HepG2 (cell line): ENCODE data around the gene PRR36. TPM values are rescaled to one million over a fixed set of nuclear protein-coding genes. Genes with fewer than 3 reads are reported as not detected.

ENCODE experiments used
- ATAC-seq: fragments of 200-7000 bp; cut with Tn5 transposase; 3 replicates; pipeline ENCODE4 v1.9.1; 2020; ENCODE audit warnings: mild to moderate bottlenecking, moderate library complexity
- BruUV-seq: library from RNA; stranded (reverse); fragments of 400-500 nt; replicated peaks from 2 replicates; lab custom pipeline; 2021; lab: Mats Ljungman, UMichigan
- CTCF ChIA-PET: fragments of 300-600 bp; formaldehyde crosslinking; extraction: SDS; loops from one replicate; lab custom pipeline; 2021; ENCODE audit warnings: low total read pairs, inconsistent platforms, low intra/inter-chr PET ratio; lab: Yijun Ruan, JAX
- POLR2A ChIA-PET: fragments of 350-600 bp; sonication (Branson Sonifier 250); formaldehyde crosslinking; loops from one replicate; lab custom pipeline; 2020; ENCODE audit warnings: antibody characterized with exemption, inconsistent platforms; lab: Yijun Ruan, JAX
- DNase-seq: peaks from one replicate; pipeline ENCODE4 v3.0.0-alpha.2; 2015; ENCODE audit warnings: low spot score
- FAIRE-seq: peaks from 3 replicates; lab custom pipeline; 2011; peaks lifted over from hg19 to GRCh38; lab: Jason Lieb, UNC
- H2AFZ ChIP-seq: one replicate; pipeline ENCODE4 v1.6.1; 2011; ENCODE audit warnings: low read length, inconsistent platforms
- H3K27ac ChIP-seq: fragments of 300-600 bp; 3 replicates; pipeline ENCODE4 v1.8.0; 2011; ENCODE audit warnings: mixed run types, mild to moderate bottlenecking, mixed read lengths, low read length, inconsistent platforms; ENCODE audit not compliant: insufficient read depth; ENCODE audit errors: extremely low read length
- H3K27me3 ChIP-seq, 2 experiments: fragments of 200-600 bp in 1 of 2; 2 replicates in 1 of 2; 3 replicates in 1 of 2; pipeline versions ENCODE4 v1.6.0 to v1.8.0; 2011; ENCODE audit warnings: low read length in 2 of 2, mild to moderate bottlenecking in 2 of 2, moderate library complexity in 2 of 2, inconsistent platforms in 1 of 2; ENCODE audit not compliant: insufficient read depth in 2 of 2, control insufficient read depth in 1 of 2
- H3K36me3 ChIP-seq, 2 experiments: fragments of 200-600 bp in 1 of 2; replicated peaks in 1 of 2; 2 replicates in 1 of 2; 3 replicates in 1 of 2; pipeline versions ENCODE4 v1.5.1 to v1.8.0; 2011; ENCODE audit warnings: low read length in 2 of 2, inconsistent platforms in 1 of 2; ENCODE audit not compliant: insufficient read depth in 2 of 2, control insufficient read depth in 1 of 2
- H3K4me1 ChIP-seq: 2 replicates; pipeline ENCODE4 v1.5.1; 2012; ENCODE audit warnings: low read length, inconsistent platforms; ENCODE audit not compliant: insufficient read depth
- H3K4me2 ChIP-seq: 2 replicates; pipeline ENCODE4 v1.6.0; 2011; ENCODE audit warnings: low read depth, low read length, inconsistent platforms
- H3K4me3 ChIP-seq, 3 experiments: fragments of 200-600 bp in 1 of 3; sonication (generic), shearing (Covaris generic) in 1 of 3; replicated peaks in 1 of 3; 2 replicates each; pipeline ENCODE4 v1.5.1; 2011 to 2016; ENCODE audit warnings: low read length in 3 of 3, inconsistent platforms in 2 of 3, low read depth in 2 of 3, mild to moderate bottlenecking in 2 of 3, control low read depth in 1 of 3, mixed read lengths in 1 of 3; ENCODE audit not compliant: insufficient read depth in 1 of 3
- H3K79me2 ChIP-seq: one replicate; pipeline ENCODE4 v1.6.1; 2011; ENCODE audit warnings: low read length, inconsistent platforms; ENCODE audit not compliant: insufficient read depth
- H3K9ac ChIP-seq: 2 replicates; pipeline ENCODE4 v1.6.0; 2011; ENCODE audit warnings: mild to moderate bottlenecking, low read depth, low read length, inconsistent platforms; ENCODE audit not compliant: insufficient read depth
- H3K9me3 ChIP-seq: 2 replicates; pipeline ENCODE4 v1.5.1; 2012; ENCODE audit warnings: mild to moderate bottlenecking, low read length
- H4K20me1 ChIP-seq: 2 replicates; pipeline ENCODE4 v1.6.0; 2011; ENCODE audit warnings: inconsistent platforms, mild to moderate bottlenecking, low read length, moderate library complexity; ENCODE audit not compliant: insufficient read depth
- ARNTL ChIP-seq: sonication (generic); formaldehyde crosslinking; IDR thresholded peaks from 2 replicates; pipeline ENCODE4 v1.4.0; 2020; ENCODE audit warnings: mild to moderate bottlenecking, missing genetic modification reagents
- KAT7 ChIP-seq: IDR thresholded peaks from 2 replicates; pipeline ENCODE4 v1.6.1; 2018; ENCODE audit warnings: borderline replicate concordance, missing compliant biosample characterization
- RCOR2 ChIP-seq: IDR thresholded peaks from 2 replicates; pipeline ENCODE4 v1.6.1; 2016; ENCODE audit warnings: missing biosample characterization, missing genetic modification reagents
- SMAD9 ChIP-seq: sonication (generic); formaldehyde crosslinking; IDR thresholded peaks from 2 replicates; pipeline ENCODE4 v1.5.1; 2020; ENCODE audit warnings: mild to moderate bottlenecking, missing genetic modification reagents
- TOE1 ChIP-seq: sonication (generic); formaldehyde crosslinking; IDR thresholded peaks from 2 replicates; pipeline ENCODE4 v1.4.0; 2020; ENCODE audit warnings: mild to moderate bottlenecking, missing genetic modification reagents
- ZMAT3 ChIP-seq: sonication (generic); formaldehyde crosslinking; conservative IDR thresholded peaks from 2 replicates; pipeline ENCODE4 v1.7.0; 2021; ENCODE audit warnings: missing genetic modification reagents
- ZNF12 ChIP-seq: sonication (generic); formaldehyde crosslinking; IDR thresholded peaks from 2 replicates; pipeline ENCODE4 v1.5.0; 2020; ENCODE audit warnings: missing genetic modification reagents
- ZNF296 ChIP-seq: sonication (generic); formaldehyde crosslinking; conservative IDR thresholded peaks from 2 replicates; pipeline ENCODE4 v1.5.0; 2020; ENCODE audit warnings: mild to moderate bottlenecking, missing genetic modification reagents
- ZNF564 ChIP-seq: sonication (generic); formaldehyde crosslinking; IDR thresholded peaks from 2 replicates; pipeline ENCODE4 v1.8.1; 2023; ENCODE audit warnings: mild to moderate bottlenecking, missing genetic modification reagents
- whole genome bisulfite sequencing: methylation state at CpG from one replicate; pipeline ENCODE4 v1.1.6; 2017; ENCODE audit warnings: low lambda C conversion rate; 5-methylcytosine and 5-hydroxymethylcytosine counted together
- in situ Hi-C: cut with HindIII; loops from 2 replicates; pipeline ENCODE4 v1.10.0; 2017; ENCODE audit warnings: low pct_unique_long_range_greater_than_20kb; ENCODE audit not compliant: extremely low pct_ligation_motif_present
- intact Hi-C: fragments of 100-400 bp; cut with micrococcal nuclease; formaldehyde crosslinking; loops from one replicate; pipeline ENCODE4 v1.10.0; 2022; ENCODE audit not compliant: unreplicated experiment
- polyA plus RNA-seq, 8 experiments: library from polyadenylated mRNA; depleted of rRNA in 3 of 8; stranded (reverse) in 7 of 8; unstranded in 1 of 8; fragments of >200 nt; fragmentation: Illumina TruSeq in 4 of 8; extraction: Trizol in 4 of 8; gene quantifications; 2 replicates each; pipeline versions ENCODE4 v1.2.1 to v1.2.3, GENCODE V29; 2011 to 2016; ENCODE audit warnings: low read depth in 4 of 8, missing spikeins in 1 of 8, mixed read lengths in 1 of 8; ENCODE audit not compliant: insufficient read depth in 1 of 8
- total RNA-seq, 5 experiments: library from RNA; depleted of rRNA; stranded (reverse); fragments of >200 nt; fragmentation: Illumina TruSeq; extraction: Trizol; gene quantifications; 2 replicates each; pipeline ENCODE4 v1.2.3, GENCODE V29; 2016; ENCODE audit warnings: low read depth in 1 of 5
- TF ChIP-seq, protein P1 (sequence below): sonication (generic); formaldehyde crosslinking; IDR thresholded peaks from 2 replicates; pipeline ENCODE4 v1.5.0; 2020; ENCODE audit warnings: missing genetic modification reagents, mild to moderate bottlenecking, borderline replicate concordance

PRR36 gene
- total and polyA plus RNA-seq, 2 of the 13 experiments (the other 11 are each of a cell fraction or from before 2014, with no cell fraction given), result 0.07 to 0.17 TPM

DNA sequence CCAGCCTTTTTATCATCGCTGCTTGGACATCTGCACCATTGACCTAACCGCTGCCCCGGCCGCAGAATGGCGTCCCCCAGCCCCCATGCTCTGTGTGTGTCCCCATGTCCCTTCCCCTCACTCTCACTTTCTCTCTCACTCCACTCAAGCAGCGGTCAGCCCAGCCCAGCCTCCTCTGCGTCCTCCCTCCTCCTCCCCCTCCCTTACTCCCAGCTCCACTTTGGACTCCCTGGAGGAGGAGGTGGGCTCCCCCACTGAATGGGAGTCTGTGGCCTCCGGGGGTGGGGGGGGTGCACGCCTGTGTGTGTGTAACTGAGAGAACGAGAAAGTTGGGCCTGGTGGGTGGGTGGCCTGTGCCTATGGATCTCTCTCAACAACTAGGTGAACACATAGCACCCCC, 31.7 kb upstream of the PRR36 start:
- Histone ChIP-seq H3K4me3 (no peak overlapping the region), H4K20me1 (peaks cover 13% of the 10 kb centered on the region; the same call in 1 of the 2 replicates), H3K4me2 (peak overlapping the region; percentile 99; the same call in 1 of the 2 replicates), H3K36me3 (peaks cover 0 to 21% of the 10 kb centered on the region in 2 experiments; a peak in 3 of 5 replicates), H3K4me1 (peaks cover 43% of the 10 kb centered on the region), H3K27ac (no peak overlapping the region), H3K27me3 (no peaks in the 10 kb centered on the region; a peak in 1 of 5 replicates), H2AFZ (no peak overlapping the region), H3K9me3 (no peaks in the 10 kb centered on the region), H3K79me2 (peaks cover 29% of the 10 kb centered on the region)
- ATAC-seq, result no peak
- FAIRE-seq, result no peak
- intact Hi-C loops (no loop called here), in situ Hi-C loops (no loop called here)
- POLR2A ChIA-PET, result no interaction called here
- no TSS peak for BruUV-seq
- CTCF ChIA-PET, result no interaction called here
- whole genome bisulfite sequencing, result 93% methylated on average over 10 of the region's 10 CpGs
- DNase-seq, result no peak
- no peak for TF ChIP-seq KAT7 (CRISPR knock-in tag)
- TF ChIP-seq ARNTL, result no peak
- TF ChIP-seq ZNF564 (CRISPR knock-in tag), result no peak
- TF ChIP-seq, protein P1, sequence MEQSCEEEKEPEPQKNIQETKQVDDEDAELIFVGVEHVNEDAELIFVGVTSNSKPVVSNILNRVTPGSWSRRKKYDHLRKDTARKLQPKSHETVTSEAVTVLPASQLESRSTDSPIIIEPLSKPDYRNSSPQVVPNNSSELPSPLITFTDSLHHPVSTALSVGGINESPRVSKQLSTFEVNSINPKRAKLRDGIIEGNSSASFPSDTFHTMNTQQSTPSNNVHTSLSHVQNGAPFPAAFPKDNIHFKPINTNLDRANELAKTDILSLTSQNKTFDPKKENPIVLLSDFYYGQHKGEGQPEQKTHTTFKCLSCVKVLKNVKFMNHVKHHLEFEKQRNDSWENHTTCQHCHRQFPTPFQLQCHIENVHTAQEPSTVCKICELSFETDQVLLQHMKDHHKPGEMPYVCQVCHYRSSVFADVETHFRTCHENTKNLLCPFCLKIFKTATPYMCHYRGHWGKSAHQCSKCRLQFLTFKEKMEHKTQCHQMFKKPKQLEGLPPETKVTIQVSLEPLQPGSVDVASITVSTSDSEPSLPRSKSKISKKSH, result no peak
- TF ChIP-seq ZNF296 (CRISPR knock-in tag), result no peak
- TF ChIP-seq SMAD9 (CRISPR knock-in tag), result no peak
- TF ChIP-seq ZNF12 (CRISPR knock-in tag), result no peak
- TF ChIP-seq RCOR2, result no peak
- TF ChIP-seq TOE1 (CRISPR knock-in tag), result no peak
- TF ChIP-seq ZMAT3, result no peak
- TF ChIP-seq, all 625 proteins: peak for 0
- H3K9ac ChIP-seq, result no peak overlapping the region
